Measurements from ENCODE around the gene C17orf50. TPM values are rescaled to one million over a fixed set of nuclear protein-coding genes. Genes with fewer than 3 reads are reported as not detected.

C17orf50 gene
- total and polyA plus RNA-seq, 4 donors = not detected

GRCh38 chr17:35796942-35797341 lies 36.3 kb downstream of the C17orf50 start:
- DNase-seq = no peak
- H3K9me3 ChIP-seq (ENCODE audit: control insufficient read depth, low read length) = no peaks in the 10 kb centered on the region
- no peaks in the 10 kb centered on the region for H3K27me3 ChIP-seq (ENCODE audit: control insufficient read depth in 1 of 2, insufficient read depth in 2 of 2, low read length in 1 of 2)
- no peaks in the 10 kb centered on the region for H3K36me3 ChIP-seq (ENCODE audit: control insufficient read depth in 1 of 2, insufficient read depth in 2 of 2, low read length in 1 of 2)
- H3K4me3 ChIP-seq (ENCODE audit: low read length in 2 of 2) = no peak overlapping the region
- 88 to 100% methylated on average over 1 of the region's 1 CpG for WGBS, 2 donors
- intact Hi-C loops (cut with DNase I) = no loop called here
- H3K27ac ChIP-seq (ENCODE audit: low read depth in 1 of 2, low read length in 2 of 2) = no peak overlapping the region
- no peak for ATAC-seq (ENCODE audit: low FRiP score)
- H3K4me1 ChIP-seq (ENCODE audit: control insufficient read depth in 1 of 2, insufficient read depth in 2 of 2, low read length in 2 of 2) = peaks cover 0 to 3% of the 10 kb centered on the region in 2 donors

- Histone ChIP-seq H3K9me3 (ENCODE audit: control insufficient read depth, low read length) (no peaks in the 10 kb centered on the region), H3K4me1 (ENCODE audit: control insufficient read depth in 1 of 2, insufficient read depth in 2 of 2, low read length in 2 of 2) (peaks cover 0 to 3% of the 10 kb centered on the region in 2 donors), H3K27ac (ENCODE audit: low read depth in 1 of 2, low read length in 2 of 2) (no peak overlapping the region), H3K4me3 (ENCODE audit: low read length in 2 of 2) (no peak overlapping the region), H3K36me3 (ENCODE audit: control insufficient read depth in 1 of 2, insufficient read depth in 2 of 2, low read length in 1 of 2) (no peaks in the 10 kb centered on the region), H3K27me3 (ENCODE audit: control insufficient read depth in 1 of 2, insufficient read depth in 2 of 2, low read length in 1 of 2) (no peaks in the 10 kb centered on the region)
- 85 to 91% methylated on average over 4 of the region's 4 CpGs for WGBS, 2 donors
- intact Hi-C loops (cut with DNase I) = no loop called here
- no peak for DNase-seq
- ATAC-seq (ENCODE audit: low FRiP score) = no peak
Observed at GRCh38 chr17:35797370-35797769, 36.7 kb downstream of the C17orf50 start.

- ATAC-seq (ENCODE audit: low FRiP score) = no peak
- intact Hi-C loops (cut with DNase I) = no loop called here
- WGBS, 2 donors = 77 to 82% methylated on average over 5 of the region's 5 CpGs
Observed at GRCh38 chr17:35797918-35798317, 37.2 kb downstream of the C17orf50 start.

GRCh38 chr17:35799942-35800341 lies 39.3 kb downstream of the C17orf50 start:
- Histone ChIP-seq H3K4me1 (ENCODE audit: control insufficient read depth in 1 of 2, insufficient read depth in 2 of 2, low read length in 2 of 2) (peaks cover 0 to 3% of the 10 kb centered on the region in 2 donors), H3K27ac (ENCODE audit: low read depth in 1 of 2, low read length in 2 of 2) (peak overlapping the region in 1 of 2 donors; percentile 55), H3K4me3 (ENCODE audit: low read length in 2 of 2) (no peak overlapping the region), H3K27me3 (ENCODE audit: control insufficient read depth in 1 of 2, insufficient read depth in 2 of 2, low read length in 1 of 2) (no peaks in the 10 kb centered on the region), H3K9me3 (ENCODE audit: control insufficient read depth, low read length) (no peaks in the 10 kb centered on the region), H3K36me3 (ENCODE audit: control insufficient read depth in 1 of 2, insufficient read depth in 2 of 2, low read length in 1 of 2) (no peaks in the 10 kb centered on the region)
- intact Hi-C loops (cut with DNase I) = no loop called here
- ATAC-seq (ENCODE audit: low FRiP score) (no peak), DNase-seq (peak; percentile 87 to 89)

More at GRCh38 chr17:35797918-35798317, 37.2 kb downstream of the C17orf50 start:
- Histone ChIP-seq H3K4me3 (ENCODE audit: low read length in 2 of 2) (no peak overlapping the region), H3K4me1 (ENCODE audit: control insufficient read depth in 1 of 2, insufficient read depth in 2 of 2, low read length in 2 of 2) (peaks cover 0 to 3% of the 10 kb centered on the region in 2 donors), H3K36me3 (ENCODE audit: control insufficient read depth in 1 of 2, insufficient read depth in 2 of 2, low read length in 1 of 2) (no peaks in the 10 kb centered on the region), H3K9me3 (ENCODE audit: control insufficient read depth, low read length) (no peaks in the 10 kb centered on the region), H3K27ac (ENCODE audit: low read depth in 1 of 2, low read length in 2 of 2) (no peak overlapping the region), H3K27me3 (ENCODE audit: control insufficient read depth in 1 of 2, insufficient read depth in 2 of 2, low read length in 1 of 2) (no peaks in the 10 kb centered on the region)
- no peak for DNase-seq

GRCh38 chr17:35801583-35802224 lies 41.0 kb downstream of the C17orf50 start:
- H3K4me3 ChIP-seq (ENCODE audit: low read length in 2 of 2) = no peak overlapping the region
- no peaks in the 10 kb centered on the region for H3K9me3 ChIP-seq (ENCODE audit: control insufficient read depth, low read length)
- ATAC-seq (ENCODE audit: low FRiP score) (peak; percentile 55), DNase-seq (peak; percentile 87 to 88)
- WGBS, 2 donors = 42 to 43% methylated on average over 9 of the region's 9 CpGs
- no peak overlapping the region for H3K27ac ChIP-seq (ENCODE audit: low read depth in 1 of 2, low read length in 2 of 2)
- intact Hi-C loops (cut with DNase I) = no loop called here
- no peaks in the 10 kb centered on the region for H3K27me3 ChIP-seq (ENCODE audit: control insufficient read depth in 1 of 2, insufficient read depth in 2 of 2, low read length in 1 of 2)
- peaks cover 0 to 3% of the 10 kb centered on the region in 2 donors for H3K4me1 ChIP-seq (ENCODE audit: control insufficient read depth in 1 of 2, insufficient read depth in 2 of 2, low read length in 2 of 2)
- H3K36me3 ChIP-seq (ENCODE audit: control insufficient read depth in 1 of 2, insufficient read depth in 2 of 2, low read length in 1 of 2) = no peaks in the 10 kb centered on the region

GRCh38 chr17:35804658-35805192 lies 44.0 kb downstream of the C17orf50 start:
- no peak overlapping the region for H3K27ac ChIP-seq (ENCODE audit: low read depth in 1 of 2, low read length in 2 of 2)
- intact Hi-C loops (cut with DNase I) = loop anchor here (1.0 to 5.0 kb wide), 3 partner anchors 40 to 432 kb away; partner anchors contain the start of genes PEX12 (in 1 of the 2) and SLFN11 (in 1 of the 2)
- H3K4me1 ChIP-seq (ENCODE audit: control insufficient read depth in 1 of 2, insufficient read depth in 2 of 2, low read length in 2 of 2) = peaks cover 0 to 3% of the 10 kb centered on the region in 2 donors
- no peaks in the 10 kb centered on the region for H3K9me3 ChIP-seq (ENCODE audit: control insufficient read depth, low read length)
- H3K36me3 ChIP-seq (ENCODE audit: control insufficient read depth in 1 of 2, insufficient read depth in 2 of 2, low read length in 1 of 2) = no peaks in the 10 kb centered on the region
- ATAC-seq (ENCODE audit: low FRiP score) (peak; percentile 85), DNase-seq (no peak)
- 17 to 18% methylated on average over 1 of the region's 1 CpG for WGBS, 2 donors
- H3K27me3 ChIP-seq (ENCODE audit: control insufficient read depth in 1 of 2, insufficient read depth in 2 of 2, low read length in 1 of 2) = no peaks in the 10 kb centered on the region
- H3K4me3 ChIP-seq (ENCODE audit: low read length in 2 of 2) = no peak overlapping the region

- H3K27ac ChIP-seq (ENCODE audit: low read depth in 1 of 2, low read length in 2 of 2) = peak overlapping the region in 1 of 2 donors; percentile 4
- no peaks in the 10 kb centered on the region for H3K27me3 ChIP-seq (ENCODE audit: control insufficient read depth in 1 of 2, insufficient read depth in 2 of 2, low read length in 1 of 2)
- no peak for ATAC-seq (ENCODE audit: low FRiP score)
- H3K9me3 ChIP-seq (ENCODE audit: control insufficient read depth, low read length) = no peaks in the 10 kb centered on the region
- WGBS, 2 donors = 72 to 74% methylated on average over 7 of the region's 7 CpGs
- H3K36me3 ChIP-seq (ENCODE audit: control insufficient read depth in 1 of 2, insufficient read depth in 2 of 2, low read length in 1 of 2) = no peaks in the 10 kb centered on the region
- H3K4me3 ChIP-seq (ENCODE audit: low read length in 2 of 2) = no peak overlapping the region
- no peak for DNase-seq
- intact Hi-C loops (cut with DNase I) = loop anchor here in 1 of 2 donors (5.0 kb wide), 2 partner anchors 230 to 435 kb away; partner anchors contain the start of genes PEX12 and SLFN11
- no peaks in the 10 kb centered on the region for H3K4me1 ChIP-seq (ENCODE audit: control insufficient read depth in 1 of 2, insufficient read depth in 2 of 2, low read length in 2 of 2)
Observed at GRCh38 chr17:35807371-35808144, 46.9 kb downstream of the C17orf50 start.

- WGBS, 2 donors = 29 to 33% methylated on average over 19 of the region's 19 CpGs
- intact Hi-C loops (cut with DNase I) = loop anchor here in 1 of 2 donors (5.0 kb wide), 2 partner anchors 231 to 436 kb away; partner anchors contain the start of genes PEX12 and SLFN11
- Histone ChIP-seq H3K4me3 (ENCODE audit: low read length in 2 of 2) (no peak overlapping the region), H3K36me3 (ENCODE audit: control insufficient read depth in 1 of 2, insufficient read depth in 2 of 2, low read length in 1 of 2) (no peaks in the 10 kb centered on the region), H3K9me3 (ENCODE audit: control insufficient read depth, low read length) (no peaks in the 10 kb centered on the region), H3K4me1 (ENCODE audit: control insufficient read depth in 1 of 2, insufficient read depth in 2 of 2, low read length in 2 of 2) (no peaks in the 10 kb centered on the region), H3K27me3 (ENCODE audit: control insufficient read depth in 1 of 2, insufficient read depth in 2 of 2, low read length in 1 of 2) (no peaks in the 10 kb centered on the region), H3K27ac (ENCODE audit: low read depth in 1 of 2, low read length in 2 of 2) (peak overlapping the region; percentile 4 to 73)
- DNase-seq = no peak
- no peak for ATAC-seq (ENCODE audit: low FRiP score)
Observed at GRCh38 chr17:35808240-35808961, 47.7 kb downstream of the C17orf50 start.

All from aorta (tissue), 5 donors.